Endodermal cell (in vitro differentiated cells): Measurements from ENCODE around the gene GGT1. TPM values are rescaled to one million over a fixed set of nuclear protein-coding genes. Genes with fewer than 3 reads are reported as not detected.

ENCODE experiments used
- DNase-seq: peaks from one replicate; pipeline ENCODE4 v3.0.0-alpha.2; 2017
- H3K27ac ChIP-seq: 2 replicates; pipeline ENCODE4 v1.5.1; 2013; ENCODE audit warnings: mild to moderate bottlenecking, low read depth, low read length, moderate library complexity
- H3K27me3 ChIP-seq: 2 replicates; pipeline ENCODE4 v1.6.1; 2013; ENCODE audit warnings: mild to moderate bottlenecking, low read length, moderate library complexity; ENCODE audit not compliant: insufficient read depth, control insufficient read depth, poor library complexity, severe bottlenecking
- H3K36me3 ChIP-seq: 2 replicates; pipeline ENCODE4 v1.7.0; 2013; ENCODE audit warnings: mild to moderate bottlenecking, low read length, moderate library complexity; ENCODE audit not compliant: control insufficient read depth, insufficient read depth
- H3K4me1 ChIP-seq: one replicate; pipeline ENCODE4 v1.7.0; 2013; ENCODE audit warnings: low read length; ENCODE audit not compliant: control insufficient read depth, insufficient read depth
- H3K4me3 ChIP-seq: 2 replicates; pipeline ENCODE4 v1.5.1; 2013; ENCODE audit warnings: mild to moderate bottlenecking, low read length, moderate library complexity
- H3K9ac ChIP-seq: 2 replicates; pipeline ENCODE4 v1.6.1; 2013; ENCODE audit warnings: mild to moderate bottlenecking, low read length, moderate library complexity; ENCODE audit not compliant: poor library complexity, severe bottlenecking; ENCODE audit errors: extremely low read depth
- H3K9me3 ChIP-seq: 2 replicates; pipeline ENCODE4 v1.6.1; 2013; ENCODE audit warnings: mild to moderate bottlenecking, low read length, moderate library complexity; ENCODE audit not compliant: control insufficient read depth
- H3K27ac Mint-ChIP-seq: 2 replicates; pipeline ENCODE4 v1.8.0; 2020; ENCODE audit warnings: mixed read lengths
- H3K27me3 Mint-ChIP-seq: 2 replicates; pipeline ENCODE4 v1.8.0; 2021; ENCODE audit warnings: mild to moderate bottlenecking, mixed read lengths; ENCODE audit not compliant: insufficient read depth
- H3K36me3 Mint-ChIP-seq: 2 replicates; pipeline ENCODE4 v1.8.0; 2020; ENCODE audit warnings: low read depth, mixed read lengths
- H3K4me1 Mint-ChIP-seq: 2 replicates; pipeline ENCODE4 v1.8.0; 2020; ENCODE audit warnings: mixed read lengths
- H3K4me3 Mint-ChIP-seq: 2 replicates; pipeline ENCODE4 v1.8.0; 2020; ENCODE audit warnings: mild to moderate bottlenecking, moderate library complexity, mixed read lengths
- H3K9me3 Mint-ChIP-seq: 2 replicates; pipeline ENCODE4 v1.8.0; 2020; ENCODE audit warnings: mild to moderate bottlenecking, mixed read lengths
- WGBS, 2 experiments: methylation state at CpG; one replicate each; pipeline versions ENCODE4 v1.1.5 to v1.1.7; 2013; ENCODE audit warnings: missing lambda C conversion rate in 2 of 2, mixed read lengths in 1 of 2; ENCODE audit not compliant: insufficient coverage in 1 of 2, insufficient read length in 1 of 2; 5-methylcytosine and 5-hydroxymethylcytosine counted together
- total RNA-seq, 2 donors: library from RNA; stranded (reverse); fragmentation: NEBNext Ultra II Directional in 1 of 2; extraction: Animal tissue kit (Norgen Biotek cat#: 25700) in 1 of 2; gene quantifications; 2 replicates in 1 of 2; 3 replicates in 1 of 2; pipeline ENCODE4 v1.2.1, GENCODE V29; 2021
- TF ChIP-seq, protein P1 (sequence below): fragments of 200-600 bp; sonication (generic); conservative IDR thresholded peaks from 2 replicates; pipeline ENCODE4 v1.5.0; 2021; ENCODE audit warnings: antibody characterized with exemption, mild to moderate bottlenecking

Gene GGT1
- total RNA-seq, 2 donors from 2014 or later, result 22.4 to 52.8 TPM

DNA sequence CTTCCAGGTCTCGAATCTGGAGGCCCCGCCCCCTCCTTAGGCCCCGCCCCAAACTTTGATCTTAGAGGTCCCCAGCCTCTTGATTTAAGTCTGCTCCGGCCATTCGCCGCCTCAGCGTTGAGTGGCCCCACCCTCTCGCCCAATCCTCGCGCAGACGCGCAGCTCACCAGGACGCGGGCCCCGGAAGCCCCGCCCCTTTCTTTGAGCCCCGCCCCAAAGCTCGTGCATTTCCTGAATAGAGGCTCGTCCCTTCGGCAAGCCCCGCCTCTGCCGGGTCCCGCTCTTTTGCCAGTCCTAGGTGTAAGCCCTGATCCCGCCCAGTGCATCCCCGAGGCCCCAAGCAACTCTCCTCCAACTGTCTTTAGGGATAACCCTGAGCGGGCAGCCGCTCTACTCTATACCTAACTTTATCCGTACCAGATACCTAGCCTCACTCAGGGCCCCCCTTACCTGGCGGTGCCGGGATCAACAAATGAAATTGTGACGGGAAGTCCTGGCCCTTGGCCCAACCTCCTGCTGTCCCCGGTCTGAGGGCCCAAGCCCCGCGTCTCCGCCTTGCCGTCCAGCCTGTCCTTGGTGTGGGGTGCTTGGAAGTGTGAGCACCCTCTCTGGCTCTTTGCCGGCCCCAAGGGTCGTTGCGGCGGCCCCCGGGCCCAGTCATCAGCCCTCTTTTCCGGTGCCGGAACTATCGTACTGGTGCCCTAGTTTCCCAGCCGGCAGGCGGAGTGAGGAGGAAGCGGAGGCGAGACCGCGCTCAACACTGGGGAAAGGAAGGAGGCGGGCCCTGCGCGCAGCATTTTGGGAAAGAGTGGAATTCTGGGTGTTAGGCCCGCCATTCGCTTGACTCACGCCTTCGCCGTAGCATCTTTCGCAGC, 47.6 kb upstream of the GGT1 start, which contains the start of gene SNRPD3:
SNRPD3 (plus strand) TSS at position 835 of the 875 bp plus-strand sequence. CDS start 1,676 bp downstream, outside the sequence.
- 0% methylated on average over 25 to 59 of the region's 59 CpGs for WGBS, 2 experiments
- TF ChIP-seq, protein P1, sequence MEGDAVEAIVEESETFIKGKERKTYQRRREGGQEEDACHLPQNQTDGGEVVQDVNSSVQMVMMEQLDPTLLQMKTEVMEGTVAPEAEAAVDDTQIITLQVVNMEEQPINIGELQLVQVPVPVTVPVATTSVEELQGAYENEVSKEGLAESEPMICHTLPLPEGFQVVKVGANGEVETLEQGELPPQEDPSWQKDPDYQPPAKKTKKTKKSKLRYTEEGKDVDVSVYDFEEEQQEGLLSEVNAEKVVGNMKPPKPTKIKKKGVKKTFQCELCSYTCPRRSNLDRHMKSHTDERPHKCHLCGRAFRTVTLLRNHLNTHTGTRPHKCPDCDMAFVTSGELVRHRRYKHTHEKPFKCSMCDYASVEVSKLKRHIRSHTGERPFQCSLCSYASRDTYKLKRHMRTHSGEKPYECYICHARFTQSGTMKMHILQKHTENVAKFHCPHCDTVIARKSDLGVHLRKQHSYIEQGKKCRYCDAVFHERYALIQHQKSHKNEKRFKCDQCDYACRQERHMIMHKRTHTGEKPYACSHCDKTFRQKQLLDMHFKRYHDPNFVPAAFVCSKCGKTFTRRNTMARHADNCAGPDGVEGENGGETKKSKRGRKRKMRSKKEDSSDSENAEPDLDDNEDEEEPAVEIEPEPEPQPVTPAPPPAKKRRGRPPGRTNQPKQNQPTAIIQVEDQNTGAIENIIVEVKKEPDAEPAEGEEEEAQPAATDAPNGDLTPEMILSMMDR, result peak; percentile 47
- Mint-ChIP-seq H3K36me3 (peaks cover 22% of the 10 kb centered on the region), H3K4me1 (peaks cover 21% of the 10 kb centered on the region), H3K27me3 (no peaks in the 10 kb centered on the region), H3K27ac (peak within 1 kb of the TSS; percentile 97), H3K4me3 (peak within 1 kb of the TSS; percentile 99), H3K9me3 (no peaks in the 10 kb centered on the region)
- peak; percentile 100 for DNase-seq
- Histone ChIP-seq H3K27me3 (no peaks in the 10 kb centered on the region), H3K4me3 (peak within 1 kb of the TSS; percentile 93), H3K36me3 (peaks cover 28% of the 10 kb centered on the region), H3K9ac (peak within 1 kb of the TSS; percentile 92), H3K9me3 (no peaks in the 10 kb centered on the region), H3K4me1 (peaks cover 3% of the 10 kb centered on the region), H3K27ac (peak within 1 kb of the TSS; percentile 91)

DNA sequence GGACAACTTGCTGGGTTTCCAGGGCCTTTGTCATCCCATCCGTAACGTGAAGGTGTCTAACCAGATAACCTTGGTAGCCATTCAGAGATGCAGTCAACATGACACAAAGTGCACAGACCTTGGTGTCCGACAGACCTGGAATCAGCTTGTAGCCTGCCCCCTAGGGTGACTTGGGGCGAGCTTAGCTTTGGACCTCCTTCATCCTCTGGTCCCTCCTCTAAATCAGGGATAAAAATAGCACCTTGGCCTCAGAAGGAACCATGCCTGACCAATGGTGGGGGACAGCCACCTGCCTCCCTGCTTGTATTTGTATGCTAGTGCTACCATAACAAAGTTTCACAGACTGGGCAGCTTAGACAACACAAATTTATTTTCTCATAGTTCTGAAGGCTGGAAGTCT, 43.5 kb upstream of the GGT1 start:
- Histone ChIP-seq H3K27me3 (no peaks in the 10 kb centered on the region), H3K36me3 (peaks cover 59% of the 10 kb centered on the region), H3K4me3 (peak overlapping the region; percentile 93), H3K9me3 (no peaks in the 10 kb centered on the region), H3K27ac (no peak overlapping the region), H3K9ac (no peak overlapping the region), H3K4me1 (peaks cover 3% of the 10 kb centered on the region)
- Mint-ChIP-seq H3K36me3 (peaks cover 41% of the 10 kb centered on the region), H3K27ac (no peak overlapping the region), H3K27me3 (no peaks in the 10 kb centered on the region), H3K4me1 (peaks cover 7% of the 10 kb centered on the region), H3K9me3 (no peaks in the 10 kb centered on the region), H3K4me3 (no peak overlapping the region)
- no peak for DNase-seq
- TF ChIP-seq, protein P1, result no peak
- 83 to 90% methylated on average over 4 of the region's 4 CpGs for WGBS, 2 experiments

DNA sequence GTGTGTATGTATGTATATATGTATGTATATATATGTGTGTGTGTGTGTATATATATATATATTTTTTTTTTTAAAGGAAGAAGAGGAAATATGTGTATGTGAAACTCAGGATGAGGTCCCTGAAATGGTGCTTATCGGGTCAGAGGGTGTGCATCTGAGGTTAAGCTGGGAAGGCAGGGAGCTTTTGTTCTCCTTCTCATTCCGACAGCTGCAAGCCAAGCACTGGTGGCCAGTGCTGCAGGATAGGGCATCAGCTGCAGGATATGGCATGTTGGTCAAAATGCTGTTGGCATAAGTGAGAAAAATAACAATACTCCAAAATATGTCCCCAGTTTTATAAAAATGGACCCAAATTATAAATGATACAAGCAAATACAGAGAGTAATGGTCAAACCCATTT, 39.7 kb upstream of the GGT1 start:
- H3K4me1 ChIP-seq, result no peaks in the 10 kb centered on the region
- H3K27me3 Mint-ChIP-seq, result no peaks in the 10 kb centered on the region

More for the DNA sequence above, 39.7 kb upstream of the GGT1 start:
- Mint-ChIP-seq H3K4me3 (no peak overlapping the region), H3K4me1 (no peaks in the 10 kb centered on the region), H3K9me3 (no peaks in the 10 kb centered on the region), H3K36me3 (peaks cover 47% of the 10 kb centered on the region), H3K27ac (no peak overlapping the region)
- H3K9ac ChIP-seq, result no peak overlapping the region
- DNase-seq, result no peak
- WGBS, 2 experiments, result 100% methylated on average over 2 of the region's 2 CpGs
- no peak overlapping the region for H3K27ac ChIP-seq
- TF ChIP-seq, protein P1, result no peak
- no peaks in the 10 kb centered on the region for H3K27me3 ChIP-seq
- peaks cover 83% of the 10 kb centered on the region for H3K36me3 ChIP-seq
- H3K9me3 ChIP-seq, result no peaks in the 10 kb centered on the region
- no peak overlapping the region for H3K4me3 ChIP-seq
